GM18520 (cell line): ENCODE data around the gene CAMSAP1.

ENCODE experiments used
- ATAC-seq: cut with Tn5 transposase; IDR thresholded peaks from one replicate; pipeline ENCODE4 v1.9.1; 2021; ENCODE audit not compliant: unreplicated experiment

CAMSAP1 gene

DNA sequence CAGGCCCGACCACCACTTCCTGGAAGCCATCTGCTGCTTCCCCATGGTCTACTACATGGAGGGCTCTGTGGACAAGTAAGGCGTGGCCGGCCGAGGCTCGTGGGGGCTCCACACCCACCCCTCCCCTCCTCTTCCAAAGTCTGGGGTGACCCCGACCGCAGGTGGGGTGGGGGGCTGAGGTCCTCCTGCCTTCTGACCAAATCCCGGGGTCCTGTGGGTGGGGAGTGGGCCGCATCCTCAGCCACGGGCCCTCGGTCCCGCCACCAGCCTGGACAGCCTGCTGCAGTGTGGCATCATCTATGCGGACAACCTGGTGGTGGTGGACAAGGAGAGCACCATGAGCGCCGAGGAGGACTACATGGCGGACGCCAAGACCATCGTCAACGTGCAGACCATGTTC is 128.9 kb downstream of the CAMSAP1 start:
- no peak for ATAC-seq

- no peak for ATAC-seq
Observed at GRCh38 chr9:135777623-135778177, 129.6 kb downstream of the CAMSAP1 start.

- no peak for ATAC-seq
Observed at GRCh38 chr9:135776893-135777622, 130.3 kb downstream of the CAMSAP1 start.

DNA sequence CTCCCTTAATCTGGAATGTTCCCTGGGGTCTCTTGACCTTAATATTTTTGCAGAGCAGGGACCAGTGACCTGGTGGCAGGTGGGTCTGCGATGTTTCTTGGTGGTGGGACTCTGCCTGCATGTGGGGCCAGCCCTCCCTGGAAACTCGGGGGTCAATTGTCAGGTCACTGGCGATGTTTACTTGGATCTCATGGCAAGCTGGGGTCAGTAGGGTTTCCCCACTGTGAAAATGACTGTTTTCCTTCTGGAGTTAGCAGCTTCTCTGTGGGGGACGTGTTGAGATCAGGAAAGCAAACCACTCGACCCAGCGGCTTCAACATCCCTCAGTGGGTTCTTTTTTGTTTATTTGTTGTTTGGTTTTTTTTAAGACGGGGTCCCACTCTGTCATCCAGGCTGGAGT is 131.4 kb downstream of the CAMSAP1 start:
- ATAC-seq, result no peak

- ATAC-seq, result no peak
Observed at GRCh38 chr9:135774794-135775525, 132.4 kb downstream of the CAMSAP1 start.

DNA sequence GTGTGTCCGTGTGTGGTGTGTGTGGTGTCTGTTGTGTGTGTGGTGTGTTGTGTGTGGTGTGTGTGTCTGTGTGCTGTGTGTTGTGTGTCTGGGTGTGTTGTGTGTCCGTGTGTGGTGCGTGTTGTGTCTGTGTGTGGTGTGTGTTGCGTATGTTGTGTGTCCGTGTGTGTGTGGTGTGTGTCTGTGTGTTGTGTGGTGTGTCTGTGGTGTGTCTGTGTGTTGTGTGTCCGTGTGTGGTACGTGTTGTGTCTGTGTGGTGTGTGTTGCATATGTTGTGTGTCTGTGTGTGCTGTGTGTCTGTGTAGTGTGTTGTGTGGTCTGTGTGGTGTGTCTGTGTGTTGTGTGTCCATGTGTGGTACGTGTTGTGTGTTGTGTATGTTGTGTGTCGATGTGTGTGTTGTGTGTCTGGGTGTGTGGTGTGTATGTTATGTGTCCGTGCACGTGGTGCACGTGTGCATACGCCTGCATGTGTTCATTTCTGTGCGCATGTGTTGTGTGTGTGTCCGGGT is 133.1 kb downstream of the CAMSAP1 start:
- no peak for ATAC-seq

- no peak for ATAC-seq
Observed at GRCh38 chr9:135773530-135774238, 133.7 kb downstream of the CAMSAP1 start.

- no peak for ATAC-seq
Observed at GRCh38 chr9:135772702-135773493, 134.4 kb downstream of the CAMSAP1 start.

- no peak for ATAC-seq
Observed at GRCh38 chr9:135772056-135772646, 135.2 kb downstream of the CAMSAP1 start.

DNA sequence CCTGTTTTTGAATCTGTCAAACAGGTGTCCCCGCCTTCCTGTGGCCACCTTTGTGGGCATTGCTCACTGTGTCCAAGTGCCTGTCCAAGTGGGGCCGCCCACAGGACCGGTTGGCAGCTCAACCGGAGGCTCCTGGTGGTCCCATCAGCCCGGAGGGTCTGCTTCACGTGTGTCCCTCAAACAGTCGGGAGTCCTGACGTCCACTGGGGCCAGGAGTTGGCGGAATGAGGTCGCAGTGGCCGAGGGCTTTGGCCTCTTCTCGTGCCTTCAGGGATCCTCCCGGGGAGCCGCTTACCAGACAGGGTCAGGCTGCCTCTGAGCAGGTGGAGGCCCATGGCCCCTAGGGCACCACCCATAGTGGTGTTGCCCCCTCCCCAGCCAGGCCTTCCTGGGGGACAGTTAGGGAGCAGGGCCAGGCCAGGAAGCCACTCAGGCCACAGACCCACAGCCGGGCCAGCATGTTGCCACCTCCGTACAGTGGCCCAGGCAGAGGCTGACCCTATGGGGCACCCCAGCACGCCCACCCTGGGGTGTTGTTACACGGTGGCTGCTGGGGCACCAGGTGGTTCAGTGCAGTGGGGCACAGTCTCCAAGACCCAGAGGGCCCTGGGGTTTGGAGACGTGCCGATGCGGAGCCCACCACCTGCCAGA is 135.8 kb downstream of the CAMSAP1 start:
- ATAC-seq, result no peak

DNA sequence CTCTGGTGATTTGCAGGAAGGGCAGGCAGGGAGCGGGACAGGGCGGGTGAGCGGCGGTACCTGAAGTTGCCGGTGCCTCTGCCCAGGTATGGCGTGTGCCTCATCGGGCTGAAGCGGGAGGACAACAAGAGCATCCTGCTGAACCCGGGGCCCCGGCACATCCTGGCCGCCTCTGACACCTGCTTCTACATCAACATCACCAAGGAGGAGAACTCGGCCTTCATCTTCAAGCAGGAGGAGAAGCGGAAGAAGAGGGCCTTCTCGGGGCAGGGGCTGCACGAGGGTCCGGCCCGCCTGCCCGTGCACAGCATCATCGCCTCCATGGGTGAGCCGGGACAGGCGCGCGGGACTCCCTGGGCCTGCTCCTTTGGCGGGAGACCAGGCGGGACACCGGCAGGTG is 136.6 kb downstream of the CAMSAP1 start:
- no peak for ATAC-seq

- no peak for ATAC-seq
Observed at GRCh38 chr9:135770203-135770535, 137.2 kb downstream of the CAMSAP1 start.

DNA sequence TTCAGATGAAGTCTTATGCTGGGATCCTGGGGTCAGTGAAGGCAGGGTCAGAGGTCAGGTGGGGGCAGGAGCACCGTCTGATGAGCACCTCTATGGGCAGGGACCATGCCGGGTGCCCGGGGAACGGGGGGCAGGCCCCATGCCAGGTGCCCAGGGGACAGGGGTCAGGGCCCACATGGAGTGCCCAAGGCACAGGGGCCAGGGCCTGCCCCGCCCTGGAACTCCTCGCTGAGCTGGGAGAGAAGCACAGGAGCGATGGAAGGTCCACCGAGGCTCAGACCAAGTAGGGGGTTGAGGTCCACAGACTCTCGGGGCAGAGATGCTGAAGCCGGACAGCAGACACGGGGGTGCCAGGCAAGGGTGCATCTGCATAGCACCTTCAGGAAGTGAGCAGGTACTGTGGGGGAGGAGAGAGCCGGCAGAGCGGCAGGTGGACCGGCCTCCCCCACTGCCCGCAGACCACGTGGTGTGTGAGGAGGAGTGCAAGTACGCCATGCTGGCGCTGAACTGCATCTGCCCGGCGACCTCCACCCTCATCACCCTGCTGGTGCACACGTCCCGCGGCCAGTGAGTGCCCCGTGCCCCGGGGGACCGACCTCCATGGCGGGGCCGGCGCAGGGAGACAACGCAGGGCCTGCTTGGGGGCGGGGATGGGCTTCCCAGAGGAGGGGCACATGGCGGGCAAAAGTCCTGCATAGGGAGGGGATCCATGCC is 137.7 kb downstream of the CAMSAP1 start:
- ATAC-seq, result no peak

- no peak for ATAC-seq
Observed at GRCh38 chr9:135768516-135769218, 138.7 kb downstream of the CAMSAP1 start.

DNA sequence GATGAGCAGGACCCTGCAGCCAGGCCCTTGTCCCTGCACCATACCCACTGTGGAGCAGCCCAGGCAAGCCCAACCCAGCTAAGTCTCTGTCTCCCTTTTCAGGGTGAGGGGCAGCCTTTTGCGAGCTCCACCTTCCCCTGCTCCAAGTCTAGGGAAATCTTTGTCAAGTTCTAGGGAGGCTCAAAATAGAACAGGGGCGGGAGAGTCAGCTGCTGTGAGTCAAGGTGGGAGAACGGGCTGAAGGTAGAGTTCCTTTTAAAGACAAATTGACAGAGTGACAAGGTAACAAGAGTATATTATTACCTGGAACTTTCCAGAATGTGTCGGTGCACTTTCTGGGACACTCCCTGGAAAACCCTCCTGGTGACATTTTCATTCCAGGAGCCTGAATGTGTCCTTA is 140.6 kb downstream of the CAMSAP1 start:
- ATAC-seq, result no peak

DNA sequence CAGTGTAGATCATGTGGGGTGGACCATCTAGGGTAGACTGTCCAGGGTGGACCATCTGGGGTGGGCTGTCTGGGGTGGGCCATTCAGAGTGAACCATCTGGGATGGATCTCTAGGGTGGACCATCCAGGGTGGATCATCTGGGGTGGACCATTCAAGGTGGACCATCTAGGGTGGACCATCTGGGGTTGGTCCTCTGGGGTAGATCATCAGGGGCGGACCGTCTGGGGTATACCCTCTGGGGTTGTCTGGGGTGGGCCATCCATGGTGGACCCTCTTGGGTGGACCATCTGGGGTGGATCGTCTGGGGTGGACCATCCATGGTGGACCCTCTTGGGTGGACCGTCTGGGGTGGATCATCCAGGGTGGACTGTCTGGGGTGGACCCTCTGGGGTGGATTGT is 141.1 kb downstream of the CAMSAP1 start:
- ATAC-seq, result no peak

GRCh38 chr9:135765416-135765815 is 141.9 kb downstream of the CAMSAP1 start:
- no peak for ATAC-seq

DNA sequence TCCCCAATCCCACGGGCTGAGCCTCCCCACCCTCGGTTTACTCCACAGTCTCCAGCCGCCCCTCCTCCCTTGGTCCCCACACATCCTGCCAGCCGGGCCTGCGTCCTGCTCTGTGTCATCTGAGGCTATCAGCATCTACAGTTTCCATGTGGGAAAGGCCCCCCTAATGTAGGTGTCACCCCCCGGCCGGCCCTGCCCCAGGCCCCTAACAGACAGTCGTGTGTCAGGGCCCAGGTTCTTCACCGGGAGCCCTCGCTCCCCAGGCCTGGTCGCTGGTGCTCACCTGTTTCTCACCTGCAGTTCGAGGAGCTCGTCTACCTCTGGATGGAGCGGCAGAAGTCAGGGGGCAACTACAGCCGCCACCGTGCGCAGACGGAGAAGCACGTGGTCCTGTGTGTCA is 142.6 kb downstream of the CAMSAP1 start:
- no peak for ATAC-seq
